H1 (cell line): Measurements from ENCODE around the gene GSTM2.
"Not testable (repeated sequence)": the region's sequence is repeated elsewhere in the genome, so short reads cannot be mapped to it uniquely, and the experiment has no call there.

ENCODE experiments used
- BRCA1 ChIP-seq: IDR thresholded peaks from 2 replicates; pipeline ENCODE4 v1.6.1; 2012; ENCODE audit warnings: low read depth, low read length, improper control_type of control experiment
- CBX8 ChIP-seq: fragments of 300-800, 300-1000 bp; sonication (generic); IDR thresholded peaks from 2 replicates; pipeline ENCODE4 v1.7.1; 2016; ENCODE audit warnings: low read depth, low read length, borderline replicate concordance
- CEBPB ChIP-seq: IDR thresholded peaks from 2 replicates; pipeline ENCODE4 v1.6.1; 2012; ENCODE audit warnings: low read depth, low read length
- CTCF ChIP-seq, 3 experiments: IDR thresholded peaks; 1 replicate in 2 of 3; 2 replicates in 1 of 3; pipeline versions ENCODE4 v1.5.1 to v1.6.1; 2011; ENCODE audit warnings: low read length in 3 of 3, mild to moderate bottlenecking in 3 of 3, inconsistent platforms in 2 of 3, low read depth in 1 of 3, moderate library complexity in 1 of 3; ENCODE audit not compliant: insufficient read depth in 1 of 3; ENCODE audit errors: control extremely low read depth in 1 of 3
- EP300 ChIP-seq, 2 experiments: IDR thresholded peaks; 1 replicate in 1 of 2; 2 replicates in 1 of 2; pipeline ENCODE4 v1.6.1; 2011 to 2012; ENCODE audit warnings: low read depth in 2 of 2, low read length in 2 of 2, mild to moderate bottlenecking in 2 of 2, borderline replicate concordance in 1 of 2, inconsistent platforms in 1 of 2, moderate library complexity in 1 of 2
- EZH2 ChIP-seq: fragments of 200-600 bp; sonication (generic); IDR thresholded peaks from 2 replicates; pipeline ENCODE4 v1.7.1; 2012; ENCODE audit warnings: low read depth, mild to moderate bottlenecking, moderate library complexity, low read length, inconsistent platforms; ENCODE audit not compliant: severe bottlenecking
- HDAC6 ChIP-seq: IDR thresholded peaks from one replicate; pipeline ENCODE4 v1.7.1; 2012; ENCODE audit warnings: low read depth, mild to moderate bottlenecking, inconsistent platforms, low read length, moderate library complexity
- JUN ChIP-seq: IDR thresholded peaks from 2 replicates; pipeline ENCODE4 v1.6.1; 2011; ENCODE audit warnings: low read depth, mild to moderate bottlenecking, improper control_type of control experiment, low read length
- NRF1 ChIP-seq: IDR thresholded peaks from 2 replicates; pipeline ENCODE4 v1.6.1; 2011; ENCODE audit warnings: mild to moderate bottlenecking, low read depth, low read length, improper control_type of control experiment
- POLR2A ChIP-seq, 2 experiments: IDR thresholded peaks; 1 replicate in 1 of 2; 2 replicates in 1 of 2; pipeline ENCODE4 v1.6.1; 2011; ENCODE audit warnings: low read depth in 2 of 2, low read length in 2 of 2, mild to moderate bottlenecking in 2 of 2; ENCODE audit errors: control extremely low read depth in 1 of 2
- ZNF274 ChIP-seq: IDR thresholded peaks from 2 replicates; pipeline ENCODE4 v1.7.0; 2012; ENCODE audit warnings: low read length, borderline replicate concordance; ENCODE audit errors: extremely low read depth

GRCh38 chr1:109697861-109698260 is 30.0 kb downstream of the GSTM2 start:
- TF ChIP-seq JUN; ZNF274; NRF1; HDAC6; CTCF (IDR thresholded peaks at IDR 0.05; ENCODE audit: control extremely low read depth in 1 of 3, insufficient read depth in 1 of 3, low read depth in 1 of 3, low read length in 3 of 3); CEBPB; BRCA1; POLR2A (IDR thresholded peaks at IDR 0.05; ENCODE audit: control extremely low read depth in 1 of 2, low read depth in 2 of 2, low read length in 2 of 2); EZH2; CBX8; EP300 (IDR thresholded peaks at IDR 0.05; ENCODE audit: borderline replicate concordance in 1 of 2, low read depth in 2 of 2, low read length in 2 of 2): not testable (repeated sequence)
